Endothelial cell of umbilical vein (primary cell): ENCODE results near the gene KIF26B. TPM values are rescaled to one million over a fixed set of nuclear protein-coding genes. Genes with fewer than 3 reads are reported as not detected.

Experiments
- BruUV-seq: library from RNA; stranded (reverse); fragments of 400-500 nt; replicated peaks from 2 replicates; lab custom pipeline; 2021; lab: Mats Ljungman, UMichigan
- CTCF ChIA-PET: fragments of 300-600, 350-600 bp; sonication (Branson Sonifier 250); formaldehyde crosslinking; loops from one replicate; lab custom pipeline; 2021; ENCODE audit warnings: antibody characterized with exemption, inconsistent platforms; lab: Charles Lee
- POLR2A ChIA-PET: fragments of 300-600, 350-600 bp; sonication (Branson Sonifier 250); formaldehyde crosslinking; loops from one replicate; lab custom pipeline; 2021; ENCODE audit warnings: antibody characterized with exemption, inconsistent platforms; lab: Charles Lee
- DNase-seq: peaks from one replicate; pipeline ENCODE4 v3.0.0-alpha.2; 2011; ENCODE audit warnings: low read depth, low spot score
- FAIRE-seq: peaks from 2 replicates; lab custom pipeline; 2011; peaks lifted over from hg19 to GRCh38; lab: Jason Lieb, UNC
- H2AFZ ChIP-seq: 2 replicates; pipeline ENCODE4 v1.6.0; 2012; ENCODE audit warnings: low read depth, low read length, control low read depth, inconsistent platforms
- H3K27ac ChIP-seq: 2 replicates; pipeline ENCODE4 v1.5.1; 2011; ENCODE audit warnings: low read depth, mild to moderate bottlenecking, control low read depth, low read length, moderate library complexity; ENCODE audit not compliant: insufficient read depth
- H3K27me3 ChIP-seq, 2 experiments: 2 replicates each; pipeline versions ENCODE4 v1.6.0 to v1.6.1; 2011; ENCODE audit warnings: low read length in 2 of 2, mixed read lengths in 1 of 2; ENCODE audit not compliant: control insufficient read depth in 2 of 2, insufficient read depth in 2 of 2
- H3K36me3 ChIP-seq, 2 experiments: 2 replicates in 1 of 2; 3 replicates in 1 of 2; pipeline ENCODE4 v1.5.1; 2011; ENCODE audit warnings: low read length in 2 of 2, mild to moderate bottlenecking in 1 of 2, moderate library complexity in 1 of 2; ENCODE audit not compliant: control insufficient read depth in 2 of 2, insufficient read depth in 2 of 2; ENCODE audit errors: extremely low read depth in 1 of 2
- H3K4me1 ChIP-seq: 3 replicates; pipeline ENCODE4 v1.5.1; 2011; ENCODE audit warnings: mild to moderate bottlenecking, low read length; ENCODE audit not compliant: control insufficient read depth, insufficient read depth; ENCODE audit errors: extremely low read depth
- H3K4me2 ChIP-seq: 2 replicates; pipeline ENCODE4 v1.6.1; 2011; ENCODE audit warnings: low read length, control low read depth, mixed read lengths; ENCODE audit not compliant: insufficient read depth
- H3K4me3 ChIP-seq, 3 experiments: fragments of 200-600 bp in 1 of 3; sonication (generic), shearing (Covaris generic) in 1 of 3; replicated peaks in 1 of 3; 2 replicates each; pipeline ENCODE4 v1.5.1; 2011 to 2016; ENCODE audit warnings: control low read depth in 3 of 3, low read length in 3 of 3, mild to moderate bottlenecking in 2 of 3, inconsistent platforms in 1 of 3, low read depth in 1 of 3, moderate library complexity in 1 of 3; ENCODE audit not compliant: insufficient read depth in 1 of 3
- H3K79me2 ChIP-seq: 2 replicates; pipeline ENCODE4 v1.6.0; 2012; ENCODE audit warnings: low read length, inconsistent platforms; ENCODE audit not compliant: control insufficient read depth, insufficient read depth
- H3K9ac ChIP-seq: replicated peaks from 2 replicates; pipeline ENCODE3; 2011; ENCODE audit warnings: low read length, control low read depth; ENCODE audit not compliant: insufficient read depth; ENCODE audit errors: extremely low read depth
- H3K9me1 ChIP-seq: replicated peaks from 3 replicates; pipeline ENCODE4 v1.6.0; 2011; ENCODE audit warnings: mild to moderate bottlenecking, low read length; ENCODE audit not compliant: control insufficient read depth, insufficient read depth; ENCODE audit errors: extremely low read depth
- H3K9me3 ChIP-seq: replicated peaks from 2 replicates; pipeline ENCODE4 v1.5.1; 2012; ENCODE audit warnings: low read length, inconsistent platforms; ENCODE audit not compliant: control insufficient read depth, insufficient read depth
- H4K20me1 ChIP-seq: replicated peaks from 2 replicates; pipeline ENCODE3; 2011; ENCODE audit warnings: mild to moderate bottlenecking, low read length; ENCODE audit not compliant: control insufficient read depth, insufficient read depth; ENCODE audit errors: extremely low read depth
- EZH2 ChIP-seq: IDR thresholded peaks from 2 replicates; pipeline ENCODE4 v1.6.1; 2012; ENCODE audit warnings: borderline replicate concordance, low read depth, mild to moderate bottlenecking, moderate library complexity, low read length, inconsistent platforms; ENCODE audit not compliant: severe bottlenecking
- FOS ChIP-seq: IDR thresholded peaks from 2 replicates; pipeline ENCODE4 v1.6.1; 2011; ENCODE audit warnings: mild to moderate bottlenecking, low read length, moderate library complexity, borderline replicate concordance; ENCODE audit not compliant: insufficient read depth
- GATA2 ChIP-seq: IDR thresholded peaks from 2 replicates; pipeline ENCODE4 v1.7.0; 2011; ENCODE audit warnings: low read depth, mild to moderate bottlenecking, moderate library complexity, mixed read lengths, low read length; ENCODE audit not compliant: insufficient read length, insufficient read depth
- JUN ChIP-seq: IDR thresholded peaks from 2 replicates; pipeline ENCODE4 v1.6.1; 2011; ENCODE audit warnings: borderline replicate concordance, low read depth; ENCODE audit not compliant: insufficient read length, insufficient read depth
- MAX ChIP-seq: IDR thresholded peaks from 2 replicates; pipeline ENCODE4 v1.6.1; 2011; ENCODE audit not compliant: insufficient read depth, insufficient read length
- MYC ChIP-seq: IDR thresholded peaks from one replicate; pipeline ENCODE4 v1.6.1; 2011; ENCODE audit warnings: mild to moderate bottlenecking, low read depth, low read length
- POLR2A ChIP-seq: IDR thresholded peaks from 2 replicates; pipeline ENCODE4 v1.6.1; 2012; ENCODE audit warnings: low read depth, mild to moderate bottlenecking, control low read depth, low read length
- POLR2AphosphoS5 ChIP-seq: IDR thresholded peaks from 2 replicates; pipeline ENCODE4 v1.6.1; 2012; ENCODE audit warnings: low read depth, mild to moderate bottlenecking, control low read depth, low read length, moderate library complexity; ENCODE audit not compliant: insufficient read depth
- dilution Hi-C: fragments of 300-500 bp; cut with MboI; formaldehyde crosslinking; loops from one replicate; pipeline ENCODE4 v1.15.0; 2019; ENCODE audit warnings: low sequenced_read_pairs; ENCODE audit not compliant: extremely low pct_ligation_motif_present
- intact Hi-C: fragments of 100-400 bp; cut with micrococcal nuclease; formaldehyde crosslinking; loops from one replicate; pipeline ENCODE4 v1.10.0; 2022
- polyA plus RNA-seq, 4 experiments: library from polyadenylated mRNA; depleted of rRNA in 3 of 4; stranded (reverse) in 3 of 4; unstranded in 1 of 4; fragments of >200 nt; gene quantifications; 2 replicates each; pipeline versions ENCODE4 v1.2.1 to v1.2.3, GENCODE V29; 2011 to 2012; ENCODE audit warnings: missing spikeins in 1 of 4
- total RNA-seq: library from RNA; stranded (reverse); gene quantifications from 2 replicates; pipeline ENCODE4 v1.2.3, GENCODE V29; 2021
- TF ChIP-seq, protein P1 (sequence below), 2 donors: IDR thresholded peaks; 1 replicate in 1 of 2; 2 replicates in 1 of 2; pipeline ENCODE4 v1.5.1; 2011; ENCODE audit warnings: low read length in 2 of 2, mild to moderate bottlenecking in 2 of 2, moderate library complexity in 2 of 2, control low read depth in 1 of 2, inconsistent platforms in 1 of 2, low read depth in 1 of 2; ENCODE audit not compliant: insufficient read depth in 1 of 2; ENCODE audit errors: extremely low read depth in 1 of 2

The KIF26B gene
- total and polyA plus RNA-seq, 2 donors (not counting 3 experiments of a cell fraction or from before 2014, with no cell fraction given) = 0.04 to 0.49 TPM

DNA sequence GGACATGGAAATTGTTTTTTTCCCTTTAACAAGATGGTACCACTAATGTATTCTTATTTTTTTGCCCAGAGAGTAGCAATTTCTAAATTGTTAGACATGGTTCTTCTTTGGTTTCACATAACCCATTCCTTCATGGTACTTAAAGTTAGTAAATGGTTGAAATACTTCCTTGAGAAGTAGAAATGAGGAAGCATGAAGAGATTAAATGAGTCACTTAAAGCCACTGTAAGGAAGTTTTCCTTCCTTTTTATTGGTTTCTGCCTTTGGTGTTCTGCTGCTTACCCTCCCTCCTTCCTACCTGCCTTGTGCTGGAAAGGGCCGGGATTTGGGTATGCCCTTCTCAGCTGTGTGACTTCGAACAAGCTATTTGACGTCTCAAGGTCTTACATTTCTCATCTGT, 101.0 kb downstream of the KIF26B start:
- H3K27ac ChIP-seq = no peak overlapping the region
- no peak overlapping the region for H2AFZ ChIP-seq
- CTCF ChIA-PET = no interaction called here
- no peak overlapping the region for H3K9ac ChIP-seq
- dilution Hi-C loops = no loop called here
- H3K9me1 ChIP-seq = no peaks in the 10 kb centered on the region
- H3K4me2 ChIP-seq = no peak overlapping the region
- H3K9me3 ChIP-seq = no peaks in the 10 kb centered on the region
- no peaks in the 10 kb centered on the region for H3K36me3 ChIP-seq
- no peaks in the 10 kb centered on the region for H3K27me3 ChIP-seq
- BruUV-seq = no TSS peak
- intact Hi-C loops = no loop called here
- DNase-seq = no peak
- TF ChIP-seq EZH2 = no peak
- TF ChIP-seq MYC = no peak
- no peak for TF ChIP-seq JUN
- TF ChIP-seq MAX = no peak
- no peak for TF ChIP-seq GATA2
- no peak for TF ChIP-seq POLR2AphosphoS5
- no peak for TF ChIP-seq FOS
- TF ChIP-seq POLR2A = no peak
- TF ChIP-seq, protein P1, sequence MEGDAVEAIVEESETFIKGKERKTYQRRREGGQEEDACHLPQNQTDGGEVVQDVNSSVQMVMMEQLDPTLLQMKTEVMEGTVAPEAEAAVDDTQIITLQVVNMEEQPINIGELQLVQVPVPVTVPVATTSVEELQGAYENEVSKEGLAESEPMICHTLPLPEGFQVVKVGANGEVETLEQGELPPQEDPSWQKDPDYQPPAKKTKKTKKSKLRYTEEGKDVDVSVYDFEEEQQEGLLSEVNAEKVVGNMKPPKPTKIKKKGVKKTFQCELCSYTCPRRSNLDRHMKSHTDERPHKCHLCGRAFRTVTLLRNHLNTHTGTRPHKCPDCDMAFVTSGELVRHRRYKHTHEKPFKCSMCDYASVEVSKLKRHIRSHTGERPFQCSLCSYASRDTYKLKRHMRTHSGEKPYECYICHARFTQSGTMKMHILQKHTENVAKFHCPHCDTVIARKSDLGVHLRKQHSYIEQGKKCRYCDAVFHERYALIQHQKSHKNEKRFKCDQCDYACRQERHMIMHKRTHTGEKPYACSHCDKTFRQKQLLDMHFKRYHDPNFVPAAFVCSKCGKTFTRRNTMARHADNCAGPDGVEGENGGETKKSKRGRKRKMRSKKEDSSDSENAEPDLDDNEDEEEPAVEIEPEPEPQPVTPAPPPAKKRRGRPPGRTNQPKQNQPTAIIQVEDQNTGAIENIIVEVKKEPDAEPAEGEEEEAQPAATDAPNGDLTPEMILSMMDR (IDR thresholded peaks at IDR 0.05; ENCODE audit: extremely low read depth in 1 of 2, insufficient read depth in 1 of 2, low read depth in 1 of 2, low read length in 2 of 2) = no peak
- H4K20me1 ChIP-seq = no peaks in the 10 kb centered on the region
- H3K4me3 ChIP-seq = no peak overlapping the region
- no peak for FAIRE-seq
- POLR2A ChIA-PET = no interaction called here
- H3K79me2 ChIP-seq = no peaks in the 10 kb centered on the region
- H3K4me1 ChIP-seq = no peaks in the 10 kb centered on the region
